CD4-positive, alpha-beta T cell treated with Interleukin-4 for 1 hour (primary cell): ENCODE data around the gene RASSF7.

Experiments
- DNase-seq, 2 donors: peaks; one replicate each; pipeline ENCODE4 v3.0.0-alpha.2; 2020 to 2022

The RASSF7 gene

GRCh38 chr11:532986-533585, 27.7 kb upstream of the RASSF7 start:
- DNase-seq, result no peak

- DNase-seq, result no peak
Measured at GRCh38 chr11:533586-534395, 27.0 kb upstream of the RASSF7 start.

DNA sequence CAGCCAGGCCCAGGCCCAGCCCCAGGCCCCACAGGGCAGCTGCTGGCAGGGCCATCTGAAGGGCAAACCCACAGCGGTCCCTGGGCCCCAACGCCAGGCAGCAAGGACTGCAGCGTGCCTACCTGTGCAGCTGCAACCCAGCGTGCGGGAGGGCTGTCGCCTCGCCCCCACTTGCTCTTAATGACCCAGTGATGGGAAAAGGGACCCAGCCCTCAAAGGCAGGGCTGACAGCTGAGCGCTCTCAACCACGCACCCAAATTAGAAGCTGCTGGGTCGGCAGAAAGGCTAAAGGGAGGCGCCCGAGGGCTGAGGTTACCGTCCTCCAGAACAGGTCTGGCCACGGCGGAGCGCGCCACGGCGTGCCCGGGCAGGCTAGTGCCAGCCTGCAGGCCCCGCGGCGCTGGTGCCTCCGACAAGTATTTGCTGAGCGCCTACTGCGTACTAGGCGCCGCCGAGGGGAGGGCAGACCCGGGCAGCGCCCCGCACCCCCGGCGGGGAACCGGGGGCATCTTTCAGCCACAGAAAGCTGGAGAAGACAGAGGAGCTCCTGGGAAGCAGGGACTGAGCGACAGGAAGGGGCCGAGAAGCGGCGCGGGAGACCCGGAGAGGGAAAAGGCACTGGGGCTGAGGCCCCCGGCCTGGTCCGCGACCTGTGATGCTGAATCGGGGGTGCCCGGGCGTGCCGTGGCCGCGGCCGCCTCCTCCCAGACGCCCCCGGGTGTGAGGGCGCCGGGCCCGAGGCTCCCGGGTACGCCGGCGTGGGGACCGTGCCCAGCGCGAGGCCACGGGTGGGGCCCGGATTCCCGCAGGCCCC, 26.2 kb upstream of the RASSF7 start:
- no peak for DNase-seq

DNA sequence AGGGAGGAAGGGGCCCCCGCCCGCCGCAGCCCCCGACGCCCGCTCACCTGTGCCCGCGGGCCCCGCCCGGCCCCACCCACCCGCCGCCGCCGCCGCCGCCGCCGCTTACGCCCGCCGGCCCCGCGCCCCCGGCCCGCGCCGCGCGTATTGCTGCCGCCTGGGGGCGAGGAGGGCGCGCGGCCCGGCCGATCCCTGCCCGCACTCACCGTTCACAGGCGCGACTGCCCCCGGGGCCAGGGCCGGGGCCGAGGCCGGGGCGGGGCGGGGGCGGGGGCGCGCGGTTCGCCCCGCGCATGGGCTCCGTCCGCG, 25.6 kb upstream of the RASSF7 start:
- DNase-seq, result no peak

GRCh38 chr11:535519-536454, 25.0 kb upstream of the RASSF7 start, which contains the start of gene HRAS:
Gene HRAS, minus strand, starts transcription at chr11:535576.
- DNase-seq, result peak; percentile 94 to 95

- DNase-seq, result peak; percentile 95 to 96
Measured at GRCh38 chr11:536841-537621, 23.7 kb upstream of the RASSF7 start, which contains the start of gene LRRC56. Gene LRRC56, plus strand, starts transcription at chr11:537527. Its CDS starts 3,158 bp downstream, at chr11:540685.

GRCh38 chr11:537622-538430, 22.9 kb upstream of the RASSF7 start:
- no peak for DNase-seq

GRCh38 chr11:538431-539051, 22.2 kb upstream of the RASSF7 start:
- no peak for DNase-seq

- no peak for DNase-seq
Measured at GRCh38 chr11:539971-540481, 20.7 kb upstream of the RASSF7 start.

DNA sequence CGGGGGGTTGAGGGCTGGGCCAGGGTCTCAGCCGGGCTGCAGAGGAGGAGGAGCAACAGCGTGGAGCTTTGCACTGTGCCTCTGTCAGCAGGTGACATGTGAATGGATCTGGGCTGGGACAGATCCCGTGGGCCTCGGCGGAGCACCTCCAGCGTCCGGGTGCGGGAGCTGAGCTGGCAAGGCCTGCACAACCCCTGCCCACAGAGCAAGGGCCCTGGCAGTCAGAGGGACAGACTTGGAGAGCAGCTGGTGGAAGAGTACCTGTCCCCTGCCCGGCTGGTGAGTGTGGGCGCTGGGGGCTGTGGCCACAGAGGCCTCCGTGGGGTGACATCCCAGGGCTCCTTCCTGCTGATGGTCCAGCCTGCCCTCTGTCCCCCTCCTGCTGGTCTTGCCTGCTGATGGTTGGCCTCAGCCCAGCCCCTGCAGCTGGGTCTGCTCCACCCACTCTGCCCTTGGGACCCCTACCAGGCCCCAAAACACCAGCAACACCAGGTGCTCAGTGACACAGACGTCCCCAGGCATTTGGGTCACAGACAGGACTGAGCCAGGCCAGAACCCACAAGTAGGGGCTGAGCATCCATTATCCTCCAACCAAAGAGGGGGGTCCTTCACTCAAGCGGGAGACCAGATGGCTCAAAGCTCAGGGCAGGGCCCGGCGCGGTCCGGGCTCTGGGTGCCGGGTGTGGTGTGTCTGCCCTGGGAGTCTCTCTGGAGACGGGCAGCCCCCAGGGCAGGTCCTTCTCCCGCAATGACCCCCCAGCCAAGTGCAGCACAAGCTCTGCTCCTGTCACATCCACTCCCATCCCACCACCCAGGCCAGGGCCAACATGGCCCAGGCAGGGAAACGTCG, 20.0 kb upstream of the RASSF7 start:
- no peak for DNase-seq

GRCh38 chr11:541433-541885, 19.3 kb upstream of the RASSF7 start:
- DNase-seq, result no peak

- no peak for DNase-seq
Measured at GRCh38 chr11:544817-545166, 16.0 kb upstream of the RASSF7 start.

GRCh38 chr11:545171-545570, 15.6 kb upstream of the RASSF7 start:
- no peak for DNase-seq

GRCh38 chr11:548700-549603, 11.8 kb upstream of the RASSF7 start:
- no peak for DNase-seq

- no peak for DNase-seq
Measured at GRCh38 chr11:550021-550745, 10.6 kb upstream of the RASSF7 start.

GRCh38 chr11:550746-551085, 10.1 kb upstream of the RASSF7 start:
- no peak for DNase-seq

DNA sequence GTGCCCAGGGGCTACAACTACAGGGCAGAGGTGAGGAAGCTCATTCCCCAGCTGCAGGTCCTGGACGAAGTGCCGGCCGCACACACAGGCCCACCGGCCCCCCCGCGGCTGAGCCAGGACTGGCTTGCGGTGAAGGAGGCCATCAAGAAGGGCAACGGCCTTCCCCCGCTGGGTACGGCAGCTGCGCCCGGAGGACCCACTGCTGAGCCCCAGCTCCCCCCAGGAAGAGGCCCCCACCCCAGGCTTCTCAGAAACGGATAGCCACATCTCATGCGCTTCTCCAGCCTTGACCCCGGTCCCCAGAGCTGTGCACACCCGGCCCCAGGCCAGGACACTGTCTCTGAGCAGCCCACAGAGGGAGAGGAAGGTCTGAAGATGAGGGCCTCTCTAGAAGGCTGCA, 9.6 kb upstream of the RASSF7 start:
- DNase-seq, result no peak
